ENCODE results near the gene KRT14.

Gene KRT14

DNA sequence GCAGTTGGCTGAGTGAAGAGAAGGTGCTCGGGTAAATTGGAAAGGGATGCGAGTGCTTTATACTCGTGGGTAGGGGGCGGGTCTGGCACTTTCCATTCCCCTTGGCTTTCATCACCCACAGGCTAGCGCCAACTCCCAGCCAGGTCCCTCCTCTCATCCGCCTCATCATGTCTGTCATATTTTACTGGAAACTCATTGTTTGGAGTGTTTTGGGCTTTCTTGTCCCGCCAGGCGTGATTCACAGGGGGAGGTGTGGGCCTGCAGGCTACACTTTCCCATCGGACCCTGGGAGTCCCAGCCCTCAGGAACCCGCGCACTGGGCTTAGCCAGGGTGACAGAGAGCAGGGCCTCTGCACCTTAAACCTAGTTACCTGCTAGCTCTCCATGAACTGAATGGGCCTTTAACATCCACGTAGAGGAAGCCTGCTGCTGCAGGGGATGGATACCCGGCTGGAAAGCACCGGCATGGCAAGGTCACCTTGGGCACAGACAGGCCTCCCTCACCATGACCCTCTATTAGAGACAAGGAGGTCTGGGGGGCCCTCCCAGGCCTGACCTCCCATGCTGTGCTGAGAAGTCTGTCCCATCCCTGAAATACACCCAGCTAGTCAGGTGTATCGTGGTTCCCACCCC lies at the start of gene KRT14:
TSS of gene KRT14 (minus strand) at position 33 of the 633 bp plus-strand sequence. CDS start 61 bp downstream, outside the sequence.
- TF ChIP-seq, protein P1, sequence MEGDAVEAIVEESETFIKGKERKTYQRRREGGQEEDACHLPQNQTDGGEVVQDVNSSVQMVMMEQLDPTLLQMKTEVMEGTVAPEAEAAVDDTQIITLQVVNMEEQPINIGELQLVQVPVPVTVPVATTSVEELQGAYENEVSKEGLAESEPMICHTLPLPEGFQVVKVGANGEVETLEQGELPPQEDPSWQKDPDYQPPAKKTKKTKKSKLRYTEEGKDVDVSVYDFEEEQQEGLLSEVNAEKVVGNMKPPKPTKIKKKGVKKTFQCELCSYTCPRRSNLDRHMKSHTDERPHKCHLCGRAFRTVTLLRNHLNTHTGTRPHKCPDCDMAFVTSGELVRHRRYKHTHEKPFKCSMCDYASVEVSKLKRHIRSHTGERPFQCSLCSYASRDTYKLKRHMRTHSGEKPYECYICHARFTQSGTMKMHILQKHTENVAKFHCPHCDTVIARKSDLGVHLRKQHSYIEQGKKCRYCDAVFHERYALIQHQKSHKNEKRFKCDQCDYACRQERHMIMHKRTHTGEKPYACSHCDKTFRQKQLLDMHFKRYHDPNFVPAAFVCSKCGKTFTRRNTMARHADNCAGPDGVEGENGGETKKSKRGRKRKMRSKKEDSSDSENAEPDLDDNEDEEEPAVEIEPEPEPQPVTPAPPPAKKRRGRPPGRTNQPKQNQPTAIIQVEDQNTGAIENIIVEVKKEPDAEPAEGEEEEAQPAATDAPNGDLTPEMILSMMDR (IDR thresholded peaks at IDR 0.05; ENCODE audit: low read depth, low read length) = no peak

GRCh38 chr17:41635121-41636097 lies 48.7 kb upstream of the KRT14 start:
- TF ChIP-seq, protein P1 (IDR thresholded peaks at IDR 0.05; ENCODE audit: low read depth, low read length) = no peak
- DNase-seq (ENCODE audit: extremely low read depth, low read depth) = no peak

More for the DNA sequence above, at the start of gene KRT14:
- DNase-seq (ENCODE audit: extremely low read depth, low read depth) = no peak

DNA sequence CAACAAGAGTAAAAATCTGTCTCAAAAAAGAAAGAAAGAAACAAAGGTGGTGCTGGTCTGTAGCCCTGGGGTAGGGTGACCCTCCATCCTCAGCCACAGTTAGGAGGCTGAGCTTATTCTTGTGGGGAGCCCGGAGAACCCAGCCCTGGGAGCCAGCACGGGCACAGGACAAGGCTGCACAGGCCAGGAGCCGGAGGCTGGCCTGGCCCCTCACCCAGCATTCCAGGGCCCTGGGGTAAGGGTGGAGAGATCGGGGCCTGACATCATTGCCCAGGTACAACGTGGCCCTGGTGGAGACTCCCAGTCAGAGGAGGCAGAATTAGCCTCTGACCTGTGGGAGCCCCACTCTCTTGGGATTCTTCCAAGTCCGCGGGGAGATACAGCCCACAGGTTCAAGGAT lies 47.9 kb upstream of the KRT14 start:
- DNase-seq (ENCODE audit: extremely low read depth, low read depth) = no peak
- TF ChIP-seq, protein P1 (IDR thresholded peaks at IDR 0.05; ENCODE audit: low read depth, low read length) = no peak

DNA sequence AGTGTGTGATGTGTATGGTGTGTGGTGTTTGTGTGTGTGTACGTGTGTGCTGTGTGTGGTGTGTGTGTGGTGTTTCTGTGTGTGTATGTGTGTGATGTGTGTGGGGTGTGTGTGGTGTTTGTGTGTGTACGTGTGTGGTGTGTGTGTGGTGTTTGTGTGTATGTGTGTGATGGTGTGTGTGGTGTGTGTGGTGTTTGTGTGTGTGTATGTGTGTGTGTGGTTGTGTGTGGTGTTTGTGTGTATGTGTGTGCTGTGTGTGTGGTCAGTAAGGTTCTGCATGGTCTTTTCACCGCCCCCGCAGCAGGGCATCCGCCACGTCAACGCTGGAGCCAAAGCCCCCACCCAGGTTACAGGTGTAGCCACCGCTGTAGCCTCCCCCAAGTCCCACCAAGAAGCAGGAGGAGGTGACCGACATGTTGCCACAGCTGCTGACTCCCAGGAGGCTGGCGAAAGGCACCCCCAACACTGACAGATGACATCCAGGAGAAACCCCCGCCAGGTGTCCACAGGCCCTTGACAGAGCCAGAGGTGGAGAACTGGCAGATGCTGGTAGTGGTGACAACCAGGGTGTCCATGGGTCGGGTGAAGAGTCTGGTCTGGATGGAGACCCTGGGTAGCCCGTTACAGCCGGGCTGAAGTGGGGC lies 47.0 kb upstream of the KRT14 start:
- DNase-seq (ENCODE audit: extremely low read depth, low read depth) = no peak
- TF ChIP-seq, protein P1 (IDR thresholded peaks at IDR 0.05; ENCODE audit: low read depth, low read length) = no peak

GRCh38 chr17:41632482-41633105 lies 45.9 kb upstream of the KRT14 start:
- no peak for DNase-seq (ENCODE audit: extremely low read depth, low read depth)
- TF ChIP-seq, protein P1 (IDR thresholded peaks at IDR 0.05; ENCODE audit: low read depth, low read length) = no peak

DNA sequence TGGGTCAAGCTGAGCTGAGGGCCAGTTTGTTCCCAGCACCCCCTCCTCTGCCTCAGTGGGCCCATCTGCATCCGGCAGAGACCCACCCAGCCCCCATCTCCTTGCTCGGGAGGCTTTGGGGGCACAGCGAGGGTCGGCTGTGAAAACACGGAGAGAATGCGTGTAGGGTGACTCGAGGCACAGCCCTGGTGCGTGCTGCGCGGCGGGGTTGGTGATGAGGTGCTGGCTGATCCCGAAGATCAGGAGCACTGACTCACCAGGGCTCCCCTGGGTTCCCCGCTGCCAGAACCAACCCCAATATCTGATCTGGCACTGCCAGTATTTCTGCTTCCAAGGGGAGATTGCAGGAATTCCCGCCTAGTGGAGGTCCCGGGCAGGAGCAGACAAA lies 45.2 kb upstream of the KRT14 start:
- no peak for DNase-seq (ENCODE audit: extremely low read depth, low read depth)
- TF ChIP-seq, protein P1 (IDR thresholded peaks at IDR 0.05; ENCODE audit: low read depth, low read length) = no peak
